Measurements from ENCODE around the gene ERP44.

The ERP44 gene

GRCh38 chr9:99980598-99980997, 118.2 kb downstream of the ERP44 start:
- no peaks in the 10 kb centered on the region for H3K36me3 ChIP-seq (ENCODE audit: control insufficient read depth, insufficient read depth, low read length)
- H3K27me3 ChIP-seq (ENCODE audit: control insufficient read depth, insufficient read depth, low read length) = no peaks in the 10 kb centered on the region
- no peaks in the 10 kb centered on the region for H3K4me1 ChIP-seq (ENCODE audit: control insufficient read depth, insufficient read depth, low read length)
- no peaks in the 10 kb centered on the region for H3K9me3 ChIP-seq (ENCODE audit: control insufficient read depth, low read length)
- H3K9ac ChIP-seq (ENCODE audit: low read length) = no peak overlapping the region
- H3K4me3 ChIP-seq (ENCODE audit: low read length) = no peak overlapping the region

- H3K36me3 ChIP-seq (ENCODE audit: control insufficient read depth, insufficient read depth, low read length) = no peaks in the 10 kb centered on the region
- no peak overlapping the region for H3K4me3 ChIP-seq (ENCODE audit: low read length)
- H3K9ac ChIP-seq (ENCODE audit: low read length) = no peak overlapping the region
- H3K4me1 ChIP-seq (ENCODE audit: control insufficient read depth, insufficient read depth, low read length) = no peaks in the 10 kb centered on the region
- no peaks in the 10 kb centered on the region for H3K27me3 ChIP-seq (ENCODE audit: control insufficient read depth, insufficient read depth, low read length)
- no peaks in the 10 kb centered on the region for H3K9me3 ChIP-seq (ENCODE audit: control insufficient read depth, low read length)
Observed at GRCh38 chr9:99978221-99978620, 120.6 kb downstream of the ERP44 start.

- no peaks in the 10 kb centered on the region for H3K36me3 ChIP-seq (ENCODE audit: control insufficient read depth, insufficient read depth, low read length)
- H3K4me3 ChIP-seq (ENCODE audit: low read length) = no peak overlapping the region
- H3K9ac ChIP-seq (ENCODE audit: low read length) = no peak overlapping the region
- H3K4me1 ChIP-seq (ENCODE audit: control insufficient read depth, insufficient read depth, low read length) = no peaks in the 10 kb centered on the region
- no peaks in the 10 kb centered on the region for H3K27me3 ChIP-seq (ENCODE audit: control insufficient read depth, insufficient read depth, low read length)
- no peaks in the 10 kb centered on the region for H3K9me3 ChIP-seq (ENCODE audit: control insufficient read depth, low read length)
Observed at GRCh38 chr9:99977033-99977792, 121.6 kb downstream of the ERP44 start.

- H3K9me3 ChIP-seq (ENCODE audit: control insufficient read depth, low read length) = no peaks in the 10 kb centered on the region
- H3K27me3 ChIP-seq (ENCODE audit: control insufficient read depth, insufficient read depth, low read length) = no peaks in the 10 kb centered on the region
- H3K4me3 ChIP-seq (ENCODE audit: low read length) = no peak overlapping the region
- no peak overlapping the region for H3K9ac ChIP-seq (ENCODE audit: low read length)
- H3K4me1 ChIP-seq (ENCODE audit: control insufficient read depth, insufficient read depth, low read length) = no peaks in the 10 kb centered on the region
- H3K36me3 ChIP-seq (ENCODE audit: control insufficient read depth, insufficient read depth, low read length) = no peaks in the 10 kb centered on the region
Observed at GRCh38 chr9:99973455-99973854, 125.3 kb downstream of the ERP44 start.

- no peaks in the 10 kb centered on the region for H3K27me3 ChIP-seq (ENCODE audit: control insufficient read depth, insufficient read depth, low read length)
- no peaks in the 10 kb centered on the region for H3K4me1 ChIP-seq (ENCODE audit: control insufficient read depth, insufficient read depth, low read length)
- H3K36me3 ChIP-seq (ENCODE audit: control insufficient read depth, insufficient read depth, low read length) = no peaks in the 10 kb centered on the region
- no peaks in the 10 kb centered on the region for H3K9me3 ChIP-seq (ENCODE audit: control insufficient read depth, low read length)
- H3K9ac ChIP-seq (ENCODE audit: low read length) = no peak overlapping the region
- no peak overlapping the region for H3K4me3 ChIP-seq (ENCODE audit: low read length)
Observed at GRCh38 chr9:99971410-99971809, 127.4 kb downstream of the ERP44 start.

GRCh38 chr9:99970481-99970880, 128.3 kb downstream of the ERP44 start:
- Histone ChIP-seq H3K4me1 (ENCODE audit: control insufficient read depth, insufficient read depth, low read length) (no peaks in the 10 kb centered on the region), H3K4me3 (ENCODE audit: low read length) (no peak overlapping the region), H3K27me3 (ENCODE audit: control insufficient read depth, insufficient read depth, low read length) (no peaks in the 10 kb centered on the region), H3K36me3 (ENCODE audit: control insufficient read depth, insufficient read depth, low read length) (no peaks in the 10 kb centered on the region), H3K9me3 (ENCODE audit: control insufficient read depth, low read length) (no peaks in the 10 kb centered on the region), H3K9ac (ENCODE audit: low read length) (no peak overlapping the region)

- no peaks in the 10 kb centered on the region for H3K36me3 ChIP-seq (ENCODE audit: control insufficient read depth, insufficient read depth, low read length)
- no peak overlapping the region for H3K9ac ChIP-seq (ENCODE audit: low read length)
- H3K27me3 ChIP-seq (ENCODE audit: control insufficient read depth, insufficient read depth, low read length) = no peaks in the 10 kb centered on the region
- no peaks in the 10 kb centered on the region for H3K9me3 ChIP-seq (ENCODE audit: control insufficient read depth, low read length)
- no peak overlapping the region for H3K4me3 ChIP-seq (ENCODE audit: low read length)
- H3K4me1 ChIP-seq (ENCODE audit: control insufficient read depth, insufficient read depth, low read length) = no peaks in the 10 kb centered on the region
Observed at GRCh38 chr9:99967457-99967856, 131.3 kb downstream of the ERP44 start.

- Histone ChIP-seq H3K36me3 (ENCODE audit: control insufficient read depth, insufficient read depth, low read length) (no peaks in the 10 kb centered on the region), H3K9me3 (ENCODE audit: control insufficient read depth, low read length) (no peaks in the 10 kb centered on the region), H3K4me1 (ENCODE audit: control insufficient read depth, insufficient read depth, low read length) (no peaks in the 10 kb centered on the region), H3K27me3 (ENCODE audit: control insufficient read depth, insufficient read depth, low read length) (no peaks in the 10 kb centered on the region), H3K9ac (ENCODE audit: low read length) (no peak overlapping the region), H3K4me3 (ENCODE audit: low read length) (no peak overlapping the region)
Observed at GRCh38 chr9:99966716-99967115, 132.1 kb downstream of the ERP44 start.

GRCh38 chr9:99966001-99966400, 132.8 kb downstream of the ERP44 start:
- Histone ChIP-seq H3K9me3 (ENCODE audit: control insufficient read depth, low read length) (no peaks in the 10 kb centered on the region), H3K36me3 (ENCODE audit: control insufficient read depth, insufficient read depth, low read length) (no peaks in the 10 kb centered on the region), H3K27me3 (ENCODE audit: control insufficient read depth, insufficient read depth, low read length) (no peaks in the 10 kb centered on the region), H3K4me1 (ENCODE audit: control insufficient read depth, insufficient read depth, low read length) (no peaks in the 10 kb centered on the region), H3K4me3 (ENCODE audit: low read length) (no peak overlapping the region), H3K9ac (ENCODE audit: low read length) (no peak overlapping the region)

GRCh38 chr9:99964336-99964735, 134.5 kb downstream of the ERP44 start:
- Histone ChIP-seq H3K27me3 (ENCODE audit: control insufficient read depth, insufficient read depth, low read length) (no peaks in the 10 kb centered on the region), H3K9me3 (ENCODE audit: control insufficient read depth, low read length) (no peaks in the 10 kb centered on the region), H3K4me1 (ENCODE audit: control insufficient read depth, insufficient read depth, low read length) (no peaks in the 10 kb centered on the region), H3K4me3 (ENCODE audit: low read length) (no peak overlapping the region), H3K36me3 (ENCODE audit: control insufficient read depth, insufficient read depth, low read length) (no peaks in the 10 kb centered on the region), H3K9ac (ENCODE audit: low read length) (no peak overlapping the region)

GRCh38 chr9:99962680-99963261, 136.0 kb downstream of the ERP44 start:
- H3K4me3 ChIP-seq (ENCODE audit: low read length) = no peak overlapping the region
- no peak overlapping the region for H3K9ac ChIP-seq (ENCODE audit: low read length)
- no peaks in the 10 kb centered on the region for H3K36me3 ChIP-seq (ENCODE audit: control insufficient read depth, insufficient read depth, low read length)
- no peaks in the 10 kb centered on the region for H3K27me3 ChIP-seq (ENCODE audit: control insufficient read depth, insufficient read depth, low read length)
- H3K9me3 ChIP-seq (ENCODE audit: control insufficient read depth, low read length) = no peaks in the 10 kb centered on the region
- no peaks in the 10 kb centered on the region for H3K4me1 ChIP-seq (ENCODE audit: control insufficient read depth, insufficient read depth, low read length)

GRCh38 chr9:99955606-99956005, 143.2 kb downstream of the ERP44 start:
- no peak overlapping the region for H3K9ac ChIP-seq (ENCODE audit: low read length)
- no peaks in the 10 kb centered on the region for H3K36me3 ChIP-seq (ENCODE audit: control insufficient read depth, insufficient read depth, low read length)
- H3K4me1 ChIP-seq (ENCODE audit: control insufficient read depth, insufficient read depth, low read length) = no peaks in the 10 kb centered on the region
- no peaks in the 10 kb centered on the region for H3K27me3 ChIP-seq (ENCODE audit: control insufficient read depth, insufficient read depth, low read length)
- H3K9me3 ChIP-seq (ENCODE audit: control insufficient read depth, low read length) = no peaks in the 10 kb centered on the region
- no peak overlapping the region for H3K4me3 ChIP-seq (ENCODE audit: low read length)
